HCT116 (cell line): ENCODE results near the gene COBL.

ENCODE experiments used
- CTCF ChIP-seq, 3 experiments: fragments of 200-600 bp in 1 of 3; sonication (generic) in 1 of 3; IDR thresholded peaks in 2 of 3; conservative IDR thresholded peaks in 1 of 3; 2 replicates each; pipeline ENCODE4 v1.5.1; 2012 to 2017; ENCODE audit warnings: low read depth in 2 of 3, low read length in 2 of 3, antibody characterized with exemption in 1 of 3, borderline replicate concordance in 1 of 3, control low read depth in 1 of 3, mild to moderate bottlenecking in 1 of 3, mixed read lengths in 1 of 3, mixed run types in 1 of 3, moderate library complexity in 1 of 3; ENCODE audit not compliant: insufficient read depth in 1 of 3
- EZH2phosphoT487 ChIP-seq: fragments of 200-600 bp; IDR thresholded peaks from 2 replicates; pipeline ENCODE4 v1.6.1; 2018; ENCODE audit warnings: antibody characterized with exemption, borderline replicate concordance
- POLR2A ChIP-seq: IDR thresholded peaks from 2 replicates; pipeline ENCODE4 v1.7.0; 2011; ENCODE audit warnings: borderline replicate concordance; ENCODE audit not compliant: insufficient read depth, insufficient read length; ENCODE audit errors: extremely low read depth
- POLR2AphosphoS5 ChIP-seq: IDR thresholded peaks from 2 replicates; pipeline ENCODE4 v1.6.1; 2011; ENCODE audit warnings: mild to moderate bottlenecking, low read depth, low read length, moderate library complexity
- RAD21 ChIP-seq: IDR thresholded peaks from 2 replicates; pipeline ENCODE4 v1.6.1; 2012; ENCODE audit warnings: low read depth, mild to moderate bottlenecking
- REST ChIP-seq: IDR thresholded peaks from 2 replicates; pipeline ENCODE4 v1.6.1; 2012; ENCODE audit warnings: low read depth
- SP1 ChIP-seq: IDR thresholded peaks from 2 replicates; pipeline ENCODE4 v1.6.1; 2012; ENCODE audit warnings: low read depth
- YY1 ChIP-seq: IDR thresholded peaks from 2 replicates; pipeline ENCODE4 v1.6.1; 2011; ENCODE audit warnings: low read length, low read depth, moderate library complexity, mild to moderate bottlenecking; ENCODE audit not compliant: insufficient replicate concordance; ENCODE audit errors: extremely low read depth

- TF ChIP-seq POLR2A (no peak), REST (no peak), EZH2phosphoT487 (no peak), SP1 (no peak), CTCF (IDR thresholded peaks at IDR 0.05 in 2 of 3, conservative IDR thresholded peaks at IDR 0.05 in 1 of 3; ENCODE audit: borderline replicate concordance in 1 of 3, insufficient read depth in 1 of 3, low read depth in 2 of 3, low read length in 2 of 3) (no peak), RAD21 (no peak), YY1 (no peak), POLR2AphosphoS5 (no peak)
Measured at GRCh38 chr7:51080216-51080615, 236.4 kb downstream of the COBL start.
